ENCODE data around the gene TMOD1. TPM values are rescaled to one million over a fixed set of nuclear protein-coding genes. Genes with fewer than 3 reads are reported as not detected.

The TMOD1 gene
- total RNA-seq, 2 donors from 2014 or later = 1.0 to 4.9 TPM

GRCh38 chr9:97468658-97469448 lies 32.6 kb upstream of the TMOD1 start:
- Histone ChIP-seq H3K27me3 (no peaks in the 10 kb centered on the region), H3K4me3 (no peak overlapping the region), H3K9ac (ENCODE audit: low read depth in 2 of 2, low read length in 2 of 2) (no peak overlapping the region), H3K4me1 (no peaks in the 10 kb centered on the region), H3K9me3 (no peaks in the 10 kb centered on the region), H3K36me3 (peaks cover 4% of the 10 kb centered on the region), H3K27ac (no peak overlapping the region)
- DNase-seq = peak; percentile 66
- peak; percentile 61 for TF ChIP-seq CTCF (IDR thresholded peaks at IDR 0.05)
- intact Hi-C loops (cut with DNase I) = loop anchor here (5.0 kb wide), 2 partner anchors 128 to 148 kb away; no protein-coding TSS in a partner anchor

GRCh38 chr9:97470076-97470475 lies 31.4 kb upstream of the TMOD1 start:
- H3K36me3 ChIP-seq = peaks cover 4% of the 10 kb centered on the region

GRCh38 chr9:97473717-97474116 lies 27.7 kb upstream of the TMOD1 start:
- intact Hi-C loops (cut with DNase I) = no loop called here
- no peaks in the 10 kb centered on the region for H3K4me1 ChIP-seq
- peaks cover 4% of the 10 kb centered on the region for H3K36me3 ChIP-seq
- H3K27ac ChIP-seq = no peak overlapping the region
- H3K27me3 ChIP-seq = no peaks in the 10 kb centered on the region
- TF ChIP-seq CTCF (IDR thresholded peaks at IDR 0.05) = no peak
- no peak overlapping the region for H3K9ac ChIP-seq (ENCODE audit: low read depth in 2 of 2, low read length in 2 of 2)
- no peak overlapping the region for H3K4me3 ChIP-seq
- no peak for DNase-seq
- no peaks in the 10 kb centered on the region for H3K9me3 ChIP-seq

More at GRCh38 chr9:97470076-97470475, 31.4 kb upstream of the TMOD1 start:
- H3K27me3 ChIP-seq = no peaks in the 10 kb centered on the region
- intact Hi-C loops (cut with DNase I) = no loop called here
- H3K9me3 ChIP-seq = no peaks in the 10 kb centered on the region
- no peak overlapping the region for H3K9ac ChIP-seq (ENCODE audit: low read depth in 2 of 2, low read length in 2 of 2)
- no peak overlapping the region for H3K4me3 ChIP-seq
- DNase-seq = no peak
- TF ChIP-seq CTCF (IDR thresholded peaks at IDR 0.05) = no peak
- H3K4me1 ChIP-seq = no peaks in the 10 kb centered on the region
- no peak overlapping the region for H3K27ac ChIP-seq

GRCh38 chr9:97474372-97474925 lies 27.0 kb upstream of the TMOD1 start:
- H3K4me1 ChIP-seq = no peaks in the 10 kb centered on the region
- no peaks in the 10 kb centered on the region for H3K9me3 ChIP-seq
- no peak overlapping the region for H3K9ac ChIP-seq (ENCODE audit: low read depth in 2 of 2, low read length in 2 of 2)
- H3K27me3 ChIP-seq = no peaks in the 10 kb centered on the region
- no peak overlapping the region for H3K27ac ChIP-seq
- H3K36me3 ChIP-seq = peaks cover 4% of the 10 kb centered on the region
- no peak for DNase-seq
- no peak overlapping the region for H3K4me3 ChIP-seq
- intact Hi-C loops (cut with DNase I) = no loop called here
- no peak for TF ChIP-seq CTCF (IDR thresholded peaks at IDR 0.05)

- TF ChIP-seq CTCF (IDR thresholded peaks at IDR 0.05) = no peak
- Histone ChIP-seq H3K4me1 (no peaks in the 10 kb centered on the region), H3K4me3 (no peak overlapping the region), H3K9ac (ENCODE audit: low read depth in 2 of 2, low read length in 2 of 2) (no peak overlapping the region), H3K27me3 (no peaks in the 10 kb centered on the region), H3K27ac (no peak overlapping the region), H3K9me3 (no peaks in the 10 kb centered on the region), H3K36me3 (peaks cover 4% of the 10 kb centered on the region)
- intact Hi-C loops (cut with DNase I) = no loop called here
- DNase-seq = no peak
These were observed 26.4 kb upstream of the TMOD1 start for GRCh38 chr9:97475059-97475458.
